Measurements from ENCODE around the gene RRP36. TPM values are rescaled to one million over a fixed set of nuclear protein-coding genes. Genes with fewer than 3 reads are reported as not detected.

The RRP36 gene
- total RNA-seq, 4 donors from 2014 or later, result 32.2 to 200 (median 40.5) TPM

DNA sequence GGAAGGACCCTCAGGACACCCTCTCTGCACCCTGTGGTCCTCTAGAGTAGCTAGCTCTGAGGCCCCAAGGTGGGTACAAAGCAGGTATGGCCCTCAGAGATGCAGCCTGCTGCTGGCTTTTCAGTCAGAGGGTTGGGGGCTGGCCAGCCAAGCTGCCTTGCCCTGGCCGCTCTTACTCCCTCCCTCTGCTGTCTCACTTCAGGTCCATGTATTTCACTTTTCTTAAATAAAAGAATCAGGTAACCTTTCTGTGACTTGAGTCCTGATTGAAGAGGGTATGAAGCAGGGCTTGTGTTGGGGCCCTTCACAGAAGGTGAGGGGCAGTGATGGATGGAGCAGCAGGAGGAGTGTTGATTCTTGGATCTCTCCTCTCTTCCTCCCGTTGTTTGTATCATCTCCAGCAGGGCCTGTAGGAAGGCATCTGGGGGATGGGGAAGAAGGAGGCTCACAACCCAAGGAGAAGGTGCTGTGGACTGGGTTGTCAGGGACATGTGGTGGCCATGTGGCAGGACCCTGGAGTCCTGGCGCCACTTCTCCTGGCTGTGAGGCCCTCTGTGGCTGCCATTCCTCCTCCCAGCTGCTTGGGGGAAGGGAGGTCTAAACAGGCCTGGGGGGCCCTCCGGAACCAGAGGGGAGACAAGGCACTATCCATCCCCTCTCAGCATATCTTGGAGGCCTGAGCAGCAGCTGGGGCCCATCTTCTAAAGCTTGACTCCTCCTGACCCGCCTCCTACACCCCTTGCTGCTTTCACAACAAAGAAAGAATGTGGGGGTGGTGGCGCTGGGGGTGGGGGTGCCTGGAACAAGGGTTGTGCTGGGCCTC, 53.6 kb downstream of the RRP36 start:
- in situ Hi-C loops (cut with MboI; ENCODE audit: low pct_ligation_motif_present in 1 of 4, low pct_unique_long_range_greater_than_20kb in 1 of 4, low sequenced_read_pairs in 3 of 4), result no loop called here
- no peak for DNase-seq
- peaks cover 13% of the 10 kb centered on the region for H3K27me3 ChIP-seq

DNA sequence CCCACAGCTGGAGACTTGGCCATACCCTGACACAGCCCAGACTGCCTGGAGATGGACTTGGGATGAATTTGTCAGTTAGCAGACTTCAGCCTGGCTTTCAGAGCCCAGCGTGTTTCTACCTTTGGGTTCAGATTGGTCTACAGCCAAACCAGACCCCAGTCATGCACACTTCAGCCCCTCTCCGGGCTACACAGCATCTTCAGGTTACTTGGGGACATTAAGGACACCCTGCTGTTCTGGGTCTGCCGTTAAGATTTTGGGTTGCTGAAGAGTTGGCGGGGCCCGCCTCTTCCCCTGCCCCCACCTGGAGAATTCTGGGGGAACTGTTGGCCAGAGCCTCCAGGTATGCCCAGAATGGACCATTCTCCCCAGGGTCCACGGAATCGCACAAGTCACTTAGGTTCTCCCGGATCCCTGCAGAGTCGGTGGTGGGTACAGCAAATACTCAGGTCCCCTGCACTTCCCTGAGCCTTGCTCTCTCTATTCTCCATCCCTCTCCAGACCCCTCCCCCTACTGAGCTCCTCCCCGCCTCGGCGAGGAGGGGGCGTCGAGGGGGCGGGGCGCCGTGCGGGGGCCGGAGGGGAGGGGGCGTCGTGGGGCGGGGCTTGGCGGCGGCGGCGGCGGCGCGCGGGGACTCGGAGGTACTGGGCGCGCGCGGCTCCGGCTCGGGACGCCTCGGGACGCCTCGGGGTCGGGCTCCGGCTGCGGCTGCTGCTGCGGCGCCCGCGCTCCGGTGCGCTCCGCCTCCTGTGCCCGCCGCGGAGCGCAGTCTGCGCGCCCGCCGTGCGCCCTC, 54.4 kb downstream of the RRP36 start, which contains the start of gene PTK7:
PTK7 (plus strand) TSS at position 645 of the 794 bp plus-strand sequence. CDS start 175 bp downstream, outside the sequence.
- WGBS, 2 donors (ENCODE audit: low coverage in 1 of 2), result 36% methylated on average over 8 of the region's 60 CpGs; no CpG with 5 or more reads in 1 of the 2 donors
- TF ChIP-seq EP300 (IDR thresholded peaks at IDR 0.05; ENCODE audit: low read depth), result no peak
- TF ChIP-seq, protein P1, sequence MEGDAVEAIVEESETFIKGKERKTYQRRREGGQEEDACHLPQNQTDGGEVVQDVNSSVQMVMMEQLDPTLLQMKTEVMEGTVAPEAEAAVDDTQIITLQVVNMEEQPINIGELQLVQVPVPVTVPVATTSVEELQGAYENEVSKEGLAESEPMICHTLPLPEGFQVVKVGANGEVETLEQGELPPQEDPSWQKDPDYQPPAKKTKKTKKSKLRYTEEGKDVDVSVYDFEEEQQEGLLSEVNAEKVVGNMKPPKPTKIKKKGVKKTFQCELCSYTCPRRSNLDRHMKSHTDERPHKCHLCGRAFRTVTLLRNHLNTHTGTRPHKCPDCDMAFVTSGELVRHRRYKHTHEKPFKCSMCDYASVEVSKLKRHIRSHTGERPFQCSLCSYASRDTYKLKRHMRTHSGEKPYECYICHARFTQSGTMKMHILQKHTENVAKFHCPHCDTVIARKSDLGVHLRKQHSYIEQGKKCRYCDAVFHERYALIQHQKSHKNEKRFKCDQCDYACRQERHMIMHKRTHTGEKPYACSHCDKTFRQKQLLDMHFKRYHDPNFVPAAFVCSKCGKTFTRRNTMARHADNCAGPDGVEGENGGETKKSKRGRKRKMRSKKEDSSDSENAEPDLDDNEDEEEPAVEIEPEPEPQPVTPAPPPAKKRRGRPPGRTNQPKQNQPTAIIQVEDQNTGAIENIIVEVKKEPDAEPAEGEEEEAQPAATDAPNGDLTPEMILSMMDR (IDR thresholded peaks at IDR 0.05), result no peak
- TF ChIP-seq POLR2A (IDR thresholded peaks at IDR 0.05), result no peak
- no peak for TF ChIP-seq POLR2AphosphoS5 (IDR thresholded peaks at IDR 0.05)
- Histone ChIP-seq H3K4me3 (peak within 1 kb of the TSS; percentile 25 to 60 (median 46)), H3K27me3 (peaks cover 13% of the 10 kb centered on the region), H3K9me3 (no peaks in the 10 kb centered on the region), H3K36me3 (peaks cover 0 to 14% (median 0%) of the 10 kb centered on the region in 4 donors), H3K27ac (peak within 1 kb of the TSS; percentile 48 to 69 (median 49)), H3K4me1 (peaks cover 0 to 17% (median 10%) of the 10 kb centered on the region in 4 donors)
- intact Hi-C loops (cut with DNase I; ENCODE audit: low total_unique reads), result loop anchor here (5.0 kb wide), 1 partner anchor 66 kb away; no protein-coding TSS in a partner anchor
- no peak for DNase-seq
- in situ Hi-C loops (cut with MboI; ENCODE audit: low pct_ligation_motif_present in 1 of 4, low pct_unique_long_range_greater_than_20kb in 1 of 4, low sequenced_read_pairs in 3 of 4), result no loop called here

More for the DNA sequence above, 53.6 kb downstream of the RRP36 start:
- TF ChIP-seq, protein P1 (IDR thresholded peaks at IDR 0.05), result no peak
- no peak for TF ChIP-seq POLR2AphosphoS5 (IDR thresholded peaks at IDR 0.05)
- TF ChIP-seq EP300 (IDR thresholded peaks at IDR 0.05; ENCODE audit: low read depth), result no peak
- TF ChIP-seq POLR2A (IDR thresholded peaks at IDR 0.05), result no peak
- WGBS, 2 donors (ENCODE audit: low coverage in 1 of 2), result 0 to 71% methylated on average over 1 to 6 of the region's 6 CpGs
- intact Hi-C loops (cut with DNase I; ENCODE audit: low total_unique reads), result loop anchor here (5.0 kb wide), 2 partner anchors 67 to 1217 kb away; no protein-coding TSS in a partner anchor
- H3K4me3 ChIP-seq, result no peak overlapping the region
- peaks cover 0 to 17% (median 10%) of the 10 kb centered on the region in 4 donors for H3K4me1 ChIP-seq
- H3K36me3 ChIP-seq, result peaks cover 0 to 18% (median 3%) of the 10 kb centered on the region in 4 donors
- H3K27ac ChIP-seq, result peak overlapping the region in 2 of 4 donors; percentile 37 to 69
- H3K9me3 ChIP-seq, result no peaks in the 10 kb centered on the region

DNA sequence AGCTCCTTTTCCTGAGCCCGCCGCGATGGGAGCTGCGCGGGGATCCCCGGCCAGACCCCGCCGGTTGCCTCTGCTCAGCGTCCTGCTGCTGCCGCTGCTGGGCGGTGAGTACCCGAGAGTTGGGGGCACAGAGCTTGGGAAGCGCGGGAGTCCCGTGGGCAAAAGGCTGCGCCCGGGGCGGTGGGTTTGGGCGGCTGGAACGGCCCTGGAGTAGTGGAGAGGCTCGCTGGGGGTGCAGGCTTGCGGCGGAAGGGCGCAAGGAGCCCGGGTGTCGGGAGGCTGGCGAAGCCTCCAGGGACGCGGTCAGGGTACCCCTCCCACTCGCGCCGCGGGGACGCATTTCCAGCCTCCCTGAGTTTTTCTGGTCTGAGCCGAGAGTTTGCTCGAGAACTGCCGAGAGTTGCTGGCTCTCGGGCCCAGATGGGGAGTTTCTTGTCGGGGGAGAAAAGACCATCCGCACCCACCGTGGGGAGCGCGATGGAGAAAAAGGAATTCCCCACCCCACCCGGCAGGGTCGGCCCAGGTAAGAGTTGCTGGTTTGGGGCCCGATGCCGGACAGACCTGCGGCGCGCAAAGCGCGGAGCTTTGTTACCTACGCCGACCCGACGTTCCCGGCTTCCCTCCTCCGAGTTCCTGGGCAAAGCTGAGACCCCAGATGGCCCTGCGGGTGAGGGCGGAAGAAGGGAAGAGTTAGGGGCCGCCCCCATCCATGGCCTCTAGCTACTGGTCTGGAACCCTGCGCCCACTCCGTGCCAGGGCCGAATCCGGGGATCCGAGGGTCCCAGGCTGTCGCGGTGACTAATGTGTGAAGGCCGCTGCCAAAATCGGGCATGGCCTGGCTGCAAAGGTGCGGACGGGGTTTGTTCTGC, 55.3 kb downstream of the RRP36 start:
- Histone ChIP-seq H3K36me3 (peaks cover 0 to 14% (median 0%) of the 10 kb centered on the region in 4 donors), H3K27me3 (peaks cover 13% of the 10 kb centered on the region), H3K4me3 (peak overlapping the region; percentile 25 to 60 (median 46)), H3K9me3 (no peaks in the 10 kb centered on the region), H3K27ac (peak overlapping the region; percentile 48 to 69 (median 49)), H3K4me1 (peaks cover 0 to 17% (median 10%) of the 10 kb centered on the region in 4 donors)
- in situ Hi-C loops (cut with MboI; ENCODE audit: low pct_ligation_motif_present in 1 of 4, low pct_unique_long_range_greater_than_20kb in 1 of 4, low sequenced_read_pairs in 3 of 4) (no loop called here), intact Hi-C loops (cut with DNase I; ENCODE audit: low total_unique reads) (loop anchor here (5.0 kb wide), 1 partner anchor 66 kb away; no protein-coding TSS in a partner anchor)
- no peak for TF ChIP-seq POLR2A (IDR thresholded peaks at IDR 0.05)
- no peak for TF ChIP-seq POLR2AphosphoS5 (IDR thresholded peaks at IDR 0.05)
- no peak for TF ChIP-seq EP300 (IDR thresholded peaks at IDR 0.05; ENCODE audit: low read depth)
- TF ChIP-seq, protein P1 (IDR thresholded peaks at IDR 0.05), result no peak
- WGBS, 2 donors (ENCODE audit: low coverage in 1 of 2), result 0 to 2% methylated on average over 4 to 66 of the region's 72 CpGs
- no peak for DNase-seq

Data from transverse colon (tissue), 4 donors.